ENCODE measurements around the gene TMEM131. TPM values are rescaled to one million over a fixed set of nuclear protein-coding genes. Genes with fewer than 3 reads are reported as not detected.
A peak's percentile ranks its signal among the peaks of the same experiment; 100 is the strongest.

The TMEM131 gene
- total RNA-seq, 6 donors from 2014 or later, result 30.5 to 67.5 (median 39.7) TPM

- no peaks in the 10 kb centered on the region for H3K27me3 ChIP-seq
- DNase-seq (no peak), ATAC-seq (ENCODE audit: low FRiP score in 2 of 2) (no peak)
- no peak overlapping the region for H3K4me3 ChIP-seq
- no peak overlapping the region for H3K27ac ChIP-seq
- no peaks in the 10 kb centered on the region for H3K4me1 ChIP-seq
- WGBS, 2 donors, result 85 to 89% methylated on average over 6 of the region's 6 CpGs
- no peaks in the 10 kb centered on the region for H3K9me3 ChIP-seq
- no peak for TF ChIP-seq POLR2AphosphoS5 (IDR thresholded peaks at IDR 0.05)
- no peak for TF ChIP-seq EP300 (IDR thresholded peaks at IDR 0.05)
- no peak for TF ChIP-seq CTCF (IDR thresholded peaks at IDR 0.05)
- no peak for TF ChIP-seq POLR2A (IDR thresholded peaks at IDR 0.05)
- H3K36me3 ChIP-seq, result peaks cover under 1 to 44% (median 11%) of the 10 kb centered on the region in 4 donors
These were observed 197.3 kb downstream of the TMEM131 start for GRCh38 chr2:97798416-97798815.

- no peaks in the 10 kb centered on the region for H3K4me1 ChIP-seq
- ATAC-seq (ENCODE audit: low FRiP score in 2 of 2), result no peak
These were observed 198.4 kb downstream of the TMEM131 start for GRCh38 chr2:97797355-97797754.

GRCh38 chr2:97796465-97797126 lies 199.2 kb downstream of the TMEM131 start:
- H3K4me1 ChIP-seq, result no peaks in the 10 kb centered on the region
- ATAC-seq (ENCODE audit: low FRiP score in 2 of 2) (peak in 1 of 2 donors; percentile 77), DNase-seq (no peak)
- no peak overlapping the region for H3K27ac ChIP-seq
- no peak overlapping the region for H3K4me3 ChIP-seq
- WGBS, 2 donors, result 32 to 41% methylated on average over 2 of the region's 2 CpGs
- peaks cover 3 to 49% (median 23%) of the 10 kb centered on the region in 4 donors for H3K36me3 ChIP-seq
- TF ChIP-seq EP300 (IDR thresholded peaks at IDR 0.05) (peak in 1 of 4 donors; percentile 40), CTCF (IDR thresholded peaks at IDR 0.05) (no peak)
- H3K27me3 ChIP-seq, result no peaks in the 10 kb centered on the region
- H3K9me3 ChIP-seq, result no peaks in the 10 kb centered on the region

More at GRCh38 chr2:97797355-97797754, 198.4 kb downstream of the TMEM131 start:
- no peak for TF ChIP-seq EP300 (IDR thresholded peaks at IDR 0.05)
- no peak for TF ChIP-seq CTCF (IDR thresholded peaks at IDR 0.05)
- TF ChIP-seq POLR2AphosphoS5 (IDR thresholded peaks at IDR 0.05), result no peak
- no peak for TF ChIP-seq POLR2A (IDR thresholded peaks at IDR 0.05)
- Histone ChIP-seq H3K36me3 (peaks cover 3 to 49% (median 15%) of the 10 kb centered on the region in 4 donors), H3K27me3 (no peaks in the 10 kb centered on the region), H3K9me3 (no peaks in the 10 kb centered on the region), H3K27ac (no peak overlapping the region), H3K4me3 (no peak overlapping the region)
- WGBS, 2 donors, result 66 to 72% methylated on average over 3 of the region's 3 CpGs
- DNase-seq, result no peak

- no peak overlapping the region for H3K4me3 ChIP-seq
- DNase-seq (peak in 1 of 2 donors; percentile 61), ATAC-seq (ENCODE audit: low FRiP score in 2 of 2) (no peak)
- no peak overlapping the region for H3K27ac ChIP-seq
- 94 to 97% methylated on average over 14 of the region's 14 CpGs for WGBS, 2 donors
- H3K27me3 ChIP-seq, result no peaks in the 10 kb centered on the region
- TF ChIP-seq CTCF (IDR thresholded peaks at IDR 0.05) (no peak), EP300 (IDR thresholded peaks at IDR 0.05) (no peak), POLR2AphosphoS5 (IDR thresholded peaks at IDR 0.05) (no peak), POLR2A (IDR thresholded peaks at IDR 0.05) (no peak)
- H3K36me3 ChIP-seq, result peaks cover 3 to 55% (median 34%) of the 10 kb centered on the region in 4 donors
- H3K9me3 ChIP-seq, result no peaks in the 10 kb centered on the region
- H3K4me1 ChIP-seq, result no peaks in the 10 kb centered on the region
These were observed 203.3 kb downstream of the TMEM131 start for GRCh38 chr2:97792416-97792815.

Measured in upper lobe of left lung (tissue), 6 donors.